Measurements from ENCODE around the gene PRRT1B. TPM values are rescaled to one million over a fixed set of nuclear protein-coding genes. Genes with fewer than 3 reads are reported as not detected.

The PRRT1B gene
- total RNA-seq, 1 donor from 2014 or later = not detected

GRCh38 chr9:131594906-131595665 lies 49.8 kb downstream of the PRRT1B start:
- no peak for DNase-seq (ENCODE audit: low read depth in 2 of 2)

DNA sequence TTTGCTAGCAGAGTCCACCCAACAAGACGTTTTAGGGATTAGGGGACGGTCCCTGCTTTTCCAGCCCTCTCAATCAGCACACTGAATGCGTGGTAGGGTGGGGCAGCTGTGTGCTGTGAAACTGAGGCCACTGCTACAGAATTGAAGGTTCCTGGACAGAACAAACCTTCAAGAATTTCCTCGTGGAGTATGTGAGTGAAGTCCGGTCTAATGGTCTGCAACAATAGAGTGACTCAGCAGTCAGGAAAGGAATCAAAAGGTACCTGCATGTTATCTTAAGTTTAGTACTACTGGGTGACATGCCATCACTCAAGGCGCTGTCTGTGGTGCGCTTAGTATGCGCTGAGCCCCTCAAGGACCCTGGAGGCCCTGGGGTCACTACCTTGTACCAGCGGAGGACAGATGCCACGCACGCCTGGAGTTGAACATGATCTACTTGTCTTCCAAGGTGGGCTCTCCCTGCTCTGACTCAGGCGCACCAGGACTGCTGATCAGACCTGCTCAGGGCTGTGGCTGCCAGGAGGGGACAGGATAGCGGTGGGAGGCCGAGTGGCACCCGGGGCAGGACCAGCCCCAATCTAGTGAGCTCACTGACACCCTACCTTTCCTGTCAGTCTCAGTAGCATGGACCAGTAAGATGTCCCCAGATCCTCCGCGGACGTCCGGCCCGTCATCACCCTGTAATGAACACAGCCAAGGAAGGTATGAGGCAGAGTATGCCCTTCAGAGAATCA lies 50.5 kb downstream of the PRRT1B start:
- DNase-seq (ENCODE audit: low read depth in 2 of 2) = peak in 1 of 2 donors; percentile 78

DNA sequence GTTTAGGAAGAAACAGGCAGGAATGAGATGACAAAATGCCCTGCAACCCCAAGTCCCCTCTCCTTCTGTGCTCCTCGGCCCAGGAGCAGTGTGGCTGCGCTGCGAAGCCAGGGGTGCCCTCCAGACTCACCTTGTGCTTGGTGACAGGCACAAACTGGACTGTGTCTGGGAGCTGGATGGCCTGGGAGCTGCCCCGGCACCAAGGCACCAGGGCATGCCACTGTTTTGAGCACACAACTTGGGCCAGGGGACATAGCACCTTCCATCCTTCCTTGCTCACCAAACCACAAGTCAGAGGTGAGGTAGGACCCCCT lies 51.1 kb downstream of the PRRT1B start:
- no peak for DNase-seq (ENCODE audit: low read depth in 2 of 2)

- DNase-seq (ENCODE audit: low read depth in 2 of 2) = no peak
Measured at GRCh38 chr9:131597246-131597645, 51.9 kb downstream of the PRRT1B start.

GRCh38 chr9:131598121-131598520 lies 52.8 kb downstream of the PRRT1B start:
- no peak for DNase-seq (ENCODE audit: low read depth in 2 of 2)

- DNase-seq (ENCODE audit: low read depth in 2 of 2) = no peak
Measured at GRCh38 chr9:131601683-131602181, 56.4 kb downstream of the PRRT1B start.

DNA sequence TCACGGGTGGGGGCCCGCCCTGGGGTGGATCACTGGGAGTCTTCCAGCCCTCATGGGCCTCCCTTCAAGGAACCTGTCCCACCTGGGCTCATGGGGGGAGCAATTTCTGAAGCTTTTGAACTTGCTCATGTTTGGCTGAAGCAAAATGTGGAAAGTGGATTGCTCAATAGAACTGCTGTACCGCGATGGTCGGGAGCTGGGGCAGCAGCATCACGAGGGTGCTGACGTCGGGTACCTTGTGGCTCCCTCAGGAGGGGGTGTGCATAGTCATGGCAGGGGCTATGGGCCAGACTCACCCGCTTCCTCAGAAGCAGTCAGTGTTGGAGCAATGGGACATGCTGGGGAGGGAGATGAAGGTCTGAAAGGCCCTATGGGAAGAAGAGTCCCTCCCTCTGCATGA lies 57.9 kb downstream of the PRRT1B start:
- no peak for DNase-seq (ENCODE audit: low read depth in 2 of 2)

- no peak for DNase-seq (ENCODE audit: low read depth in 2 of 2)
Measured at GRCh38 chr9:131603711-131604439, 58.6 kb downstream of the PRRT1B start.

GRCh38 chr9:131605770-131606590 lies 60.7 kb downstream of the PRRT1B start:
- DNase-seq (ENCODE audit: low read depth in 2 of 2) = no peak

DNA sequence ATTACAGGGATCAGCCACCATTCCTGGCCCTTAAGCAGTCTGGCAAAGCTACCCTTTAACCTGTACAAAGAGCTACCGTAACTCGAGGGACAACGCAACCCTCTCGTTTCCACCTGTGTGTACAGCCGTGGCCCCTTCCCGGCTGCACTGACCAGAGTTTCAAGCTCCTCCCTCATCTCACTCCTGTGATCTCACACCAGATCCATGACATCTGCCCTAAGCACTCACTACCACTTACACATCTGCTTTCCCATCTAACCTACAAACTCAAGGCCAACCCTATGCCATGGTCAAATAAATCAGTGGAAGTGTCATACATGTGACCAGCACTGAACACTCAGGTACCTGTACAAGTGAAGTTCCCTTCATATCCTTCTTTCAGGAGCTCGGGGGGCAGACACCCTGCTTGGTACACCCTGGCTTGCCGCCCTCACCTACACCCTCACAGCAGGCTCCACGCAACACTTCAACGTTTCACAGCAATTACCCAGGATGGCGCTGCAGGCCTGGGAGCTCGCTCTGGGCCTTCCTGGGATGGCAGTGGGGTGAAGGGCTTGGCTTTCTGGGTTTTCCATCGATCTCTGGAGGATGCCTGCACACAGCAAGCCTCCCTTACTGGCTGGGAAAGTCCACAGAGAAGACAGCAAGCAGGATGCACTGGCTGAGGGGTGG lies 61.7 kb downstream of the PRRT1B start:
- no peak for DNase-seq (ENCODE audit: low read depth in 2 of 2)

- no peak for DNase-seq (ENCODE audit: low read depth in 2 of 2)
Measured at GRCh38 chr9:131607591-131607990, 62.3 kb downstream of the PRRT1B start.

DNA sequence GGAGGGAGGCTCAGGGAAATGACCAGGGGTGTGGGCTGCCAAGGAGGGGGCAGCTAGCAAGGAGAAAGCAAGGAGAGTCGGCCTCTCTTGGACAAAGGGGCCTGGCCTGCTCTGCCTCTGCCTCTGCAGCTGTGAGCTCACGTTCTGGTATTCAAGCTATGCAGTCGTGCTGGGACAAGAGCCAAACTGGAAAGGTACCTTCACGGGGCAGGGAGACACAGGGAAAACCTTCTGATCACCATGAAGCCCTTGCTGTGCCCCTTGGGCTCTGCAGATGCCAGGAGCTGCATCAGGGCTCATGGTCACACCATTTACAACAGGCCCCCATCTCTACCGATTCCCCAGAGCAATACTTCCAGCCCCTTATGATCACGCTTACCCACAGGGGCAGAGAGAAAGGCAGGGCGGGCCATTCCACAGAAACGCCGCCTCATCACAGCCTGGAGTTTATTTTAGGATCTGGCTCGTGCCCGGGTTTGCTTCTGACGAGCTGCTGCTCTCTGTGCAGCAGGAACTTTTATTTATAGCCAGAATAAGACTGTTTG lies 63.2 kb downstream of the PRRT1B start:
- peak; percentile 66 to 84 for DNase-seq (ENCODE audit: low read depth in 2 of 2)

Other genes starting within 250 kb of the PRRT1B start
- 31.1 and 55.5 TPM in 2 replicates for gene PRRC2B, start 151.4 kb upstream of the PRRT1B start, total RNA-seq
- gene POMT1, start 42.6 kb upstream of the PRRT1B start, total RNA-seq = 21.1 and 28.4 TPM in 2 replicates
- gene UCK1, start 14.3 kb upstream of the PRRT1B start, total RNA-seq = 14.0 and 20.6 TPM in 2 replicates
- 32.9 and 41.3 TPM in 2 replicates for gene RAPGEF1, start 194.6 kb downstream of the PRRT1B start, total RNA-seq